H9 (cell line): Measurements from ENCODE around the gene TRMT1. TPM values are rescaled to one million over a fixed set of nuclear protein-coding genes. Genes with fewer than 3 reads are reported as not detected.

Experiments used
- DNase-seq: peaks from one replicate; pipeline ENCODE4 v3.0.0-alpha.2; 2017
- H2AFZ ChIP-seq: one replicate; pipeline ENCODE4 v1.6.1; 2013; ENCODE audit warnings: mild to moderate bottlenecking, low read length, control low read depth, moderate library complexity
- H2AK5ac ChIP-seq: 2 replicates; pipeline ENCODE4 v1.6.1; 2013; ENCODE audit warnings: low read length, control low read depth, mixed read lengths; ENCODE audit not compliant: insufficient read length
- H2BK120ac ChIP-seq: one replicate; pipeline ENCODE4 v1.6.1; 2013; ENCODE audit warnings: low read depth, mild to moderate bottlenecking, low read length, control low read depth, inconsistent platforms; ENCODE audit not compliant: poor library complexity, severe bottlenecking
- H2BK12ac ChIP-seq: 2 replicates; pipeline ENCODE4 v1.6.1; 2013; ENCODE audit warnings: low read length, control low read depth, mixed read lengths, low read depth; ENCODE audit not compliant: insufficient read length
- H2BK15ac ChIP-seq: 2 replicates; pipeline ENCODE4 v1.6.1; 2013; ENCODE audit warnings: low read depth, low read length, control low read depth
- H2BK20ac ChIP-seq: one replicate; pipeline ENCODE4 v1.6.1; 2013; ENCODE audit warnings: low read depth, mild to moderate bottlenecking, low read length, control low read depth, inconsistent platforms; ENCODE audit not compliant: poor library complexity, severe bottlenecking
- H2BK5ac ChIP-seq: 2 replicates; pipeline ENCODE4 v1.6.1; 2013; ENCODE audit warnings: low read length, control low read depth, mixed read lengths; ENCODE audit not compliant: insufficient read length
- H3K14ac ChIP-seq: 2 replicates; pipeline ENCODE4 v1.6.1; 2013; ENCODE audit warnings: low read length, control low read depth; ENCODE audit not compliant: insufficient read depth
- H3K18ac ChIP-seq: 2 replicates; pipeline ENCODE4 v1.6.1; 2013; ENCODE audit warnings: low read depth, mild to moderate bottlenecking, mixed read lengths, low read length, control low read depth; ENCODE audit not compliant: insufficient read length
- H3K23ac ChIP-seq: 2 replicates; pipeline ENCODE4 v1.6.1; 2013; ENCODE audit warnings: low read length, control low read depth, mixed read lengths, low read depth; ENCODE audit not compliant: insufficient read length
- H3K23me2 ChIP-seq: 2 replicates; pipeline ENCODE4 v1.6.1; 2013; ENCODE audit warnings: low read depth, mild to moderate bottlenecking, mixed read lengths, low read length, control low read depth; ENCODE audit not compliant: insufficient read length, poor library complexity, severe bottlenecking
- H3K27ac ChIP-seq: 2 replicates; pipeline ENCODE4 v1.5.1; 2013; ENCODE audit warnings: low read length, control low read depth, mixed read lengths, low read depth; ENCODE audit not compliant: insufficient read length
- H3K27me3 ChIP-seq: 2 replicates; pipeline ENCODE4 v1.6.1; 2013; ENCODE audit warnings: low read length, control low read depth, inconsistent platforms; ENCODE audit not compliant: insufficient read depth
- H3K4ac ChIP-seq: 2 replicates; pipeline ENCODE4 v1.6.1; 2013; ENCODE audit warnings: low read depth, mild to moderate bottlenecking, control low read depth, inconsistent platforms, low read length, moderate library complexity
- H3K4me1 ChIP-seq: 2 replicates; pipeline ENCODE4 v1.6.1; 2013; ENCODE audit warnings: low read length, control low read depth, inconsistent platforms; ENCODE audit not compliant: insufficient read depth
- H3K4me2 ChIP-seq: 2 replicates; pipeline ENCODE4 v1.6.1; 2013; ENCODE audit warnings: low read length, control low read depth, mixed read lengths; ENCODE audit not compliant: insufficient read length, insufficient read depth
- H3K56ac ChIP-seq: 2 replicates; pipeline ENCODE4 v1.6.1; 2013; ENCODE audit warnings: low read depth, mild to moderate bottlenecking, mixed read lengths, low read length, control low read depth; ENCODE audit not compliant: insufficient read length
- H3K79me1 ChIP-seq: 2 replicates; pipeline ENCODE4 v1.6.1; 2013; ENCODE audit warnings: low read depth, mild to moderate bottlenecking, moderate library complexity, low read length, control low read depth, inconsistent platforms; ENCODE audit not compliant: insufficient read depth, poor library complexity, severe bottlenecking
- H3K79me2 ChIP-seq: 2 replicates; pipeline ENCODE4 v1.6.1; 2013; ENCODE audit warnings: low read length, control low read depth, inconsistent platforms; ENCODE audit not compliant: insufficient read depth
- H3K9ac ChIP-seq: 2 replicates; pipeline ENCODE4 v1.6.1; 2013; ENCODE audit warnings: low read length, control low read depth, mixed read lengths; ENCODE audit not compliant: insufficient read length; ENCODE audit errors: extremely low read depth
- H3K9me3 ChIP-seq: one replicate; pipeline ENCODE4 v1.6.1; 2013; ENCODE audit warnings: low read depth, low read length, inconsistent platforms; ENCODE audit not compliant: control insufficient read depth
- H3T11ph ChIP-seq: one replicate; pipeline ENCODE4 v1.6.1; 2013; ENCODE audit warnings: mild to moderate bottlenecking, low read length, control low read depth, inconsistent platforms
- H4K20me1 ChIP-seq: one replicate; pipeline ENCODE4 v1.6.1; 2013; ENCODE audit not compliant: control insufficient read depth, insufficient read length, insufficient read depth
- H4K5ac ChIP-seq: 2 replicates; pipeline ENCODE4 v1.6.1; 2013; ENCODE audit warnings: low read depth, mild to moderate bottlenecking, mixed read lengths, low read length, control low read depth; ENCODE audit not compliant: insufficient read length
- H4K8ac ChIP-seq: replicated peaks from 2 replicates; pipeline ENCODE4 v1.6.1; 2013; ENCODE audit warnings: low read length, control low read depth, mixed read lengths, low read depth; ENCODE audit not compliant: insufficient read length
- H4K91ac ChIP-seq: 2 replicates; pipeline ENCODE4 v1.6.1; 2013; ENCODE audit warnings: low read depth, mild to moderate bottlenecking, moderate library complexity, mixed read lengths, low read length, control low read depth; ENCODE audit not compliant: insufficient read length
- H3K27ac Mint-ChIP-seq, 3 experiments: 2 replicates in 2 of 3; 3 replicates in 1 of 3; pipeline ENCODE4 v1.8.0; 2020 to 2021; ENCODE audit warnings: mixed read lengths in 3 of 3, mild to moderate bottlenecking in 1 of 3, moderate library complexity in 1 of 3
- H3K27me3 Mint-ChIP-seq: 2 replicates; pipeline ENCODE4 v1.8.0; 2021; ENCODE audit warnings: low read depth, mild to moderate bottlenecking, moderate library complexity, mixed read lengths
- H3K36me3 Mint-ChIP-seq, 3 experiments: 2 replicates in 2 of 3; 3 replicates in 1 of 3; pipeline ENCODE4 v1.8.0; 2020 to 2021; ENCODE audit warnings: low read depth in 3 of 3, mixed read lengths in 3 of 3; ENCODE audit not compliant: insufficient read depth in 1 of 3
- H3K4me1 Mint-ChIP-seq, 2 experiments: 2 replicates each; pipeline ENCODE4 v1.8.0; 2020; ENCODE audit warnings: mixed read lengths in 2 of 2
- H3K4me3 Mint-ChIP-seq, 2 experiments: 2 replicates in 1 of 2; 3 replicates in 1 of 2; pipeline ENCODE4 v1.8.0; 2020 to 2021; ENCODE audit warnings: mild to moderate bottlenecking in 2 of 2, mixed read lengths in 2 of 2, moderate library complexity in 1 of 2
- H3K9me3 Mint-ChIP-seq, 2 experiments: 2 replicates in 1 of 2; 3 replicates in 1 of 2; pipeline ENCODE4 v1.8.0; 2020; ENCODE audit warnings: mild to moderate bottlenecking in 2 of 2, mixed read lengths in 2 of 2, moderate library complexity in 1 of 2
- WGBS: extraction: QIAGEN DNeasy Blood & Tissue Kit; methylation state at CpG from one replicate; pipeline ENCODE4 v1.1.7; 2013; ENCODE audit warnings: missing lambda C conversion rate, low lambda C conversion rate, mixed read lengths; ENCODE audit not compliant: insufficient read length; ENCODE audit errors: extremely low coverage; 5-methylcytosine and 5-hydroxymethylcytosine counted together
- total RNA-seq: library from RNA; stranded (reverse); gene quantifications from 2 replicates; pipeline ENCODE4 v1.2.1, GENCODE V29; 2021
- TF ChIP-seq, protein P1 (sequence below): fragments of 200-600 bp; sonication (generic); conservative IDR thresholded peaks from 3 replicates; pipeline ENCODE4 v1.8.0; 2021; ENCODE audit warnings: antibody characterized with exemption, mild to moderate bottlenecking

TRMT1 gene
- total RNA-seq, 1 experiment from 2014 or later: 95.7 TPM

DNA sequence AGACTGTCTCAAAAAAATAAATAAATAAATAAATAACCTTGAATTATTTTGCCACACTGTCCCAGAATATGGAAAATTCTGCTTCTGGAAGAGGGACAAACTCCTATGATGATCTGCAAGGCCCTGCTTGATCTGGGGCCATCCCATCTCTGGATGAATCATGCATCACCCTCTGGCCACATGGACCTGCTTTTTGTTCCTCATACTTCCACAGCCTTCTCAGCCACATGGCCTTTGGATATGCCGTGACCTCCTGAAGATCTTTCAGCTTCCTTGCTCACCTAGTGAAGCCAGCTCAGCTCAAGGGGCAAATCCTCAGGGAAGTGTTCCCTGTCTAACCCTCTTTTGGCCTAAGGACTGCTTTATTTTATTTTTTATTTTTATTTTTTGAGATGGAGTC is 44.0 kb upstream of the TRMT1 start:
- no peak overlapping the region for H3K4me3 Mint-ChIP-seq
- no peak overlapping the region; a peak in 2 of 7 replicates for H3K27ac Mint-ChIP-seq
- TF ChIP-seq, protein P1, sequence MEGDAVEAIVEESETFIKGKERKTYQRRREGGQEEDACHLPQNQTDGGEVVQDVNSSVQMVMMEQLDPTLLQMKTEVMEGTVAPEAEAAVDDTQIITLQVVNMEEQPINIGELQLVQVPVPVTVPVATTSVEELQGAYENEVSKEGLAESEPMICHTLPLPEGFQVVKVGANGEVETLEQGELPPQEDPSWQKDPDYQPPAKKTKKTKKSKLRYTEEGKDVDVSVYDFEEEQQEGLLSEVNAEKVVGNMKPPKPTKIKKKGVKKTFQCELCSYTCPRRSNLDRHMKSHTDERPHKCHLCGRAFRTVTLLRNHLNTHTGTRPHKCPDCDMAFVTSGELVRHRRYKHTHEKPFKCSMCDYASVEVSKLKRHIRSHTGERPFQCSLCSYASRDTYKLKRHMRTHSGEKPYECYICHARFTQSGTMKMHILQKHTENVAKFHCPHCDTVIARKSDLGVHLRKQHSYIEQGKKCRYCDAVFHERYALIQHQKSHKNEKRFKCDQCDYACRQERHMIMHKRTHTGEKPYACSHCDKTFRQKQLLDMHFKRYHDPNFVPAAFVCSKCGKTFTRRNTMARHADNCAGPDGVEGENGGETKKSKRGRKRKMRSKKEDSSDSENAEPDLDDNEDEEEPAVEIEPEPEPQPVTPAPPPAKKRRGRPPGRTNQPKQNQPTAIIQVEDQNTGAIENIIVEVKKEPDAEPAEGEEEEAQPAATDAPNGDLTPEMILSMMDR: no peak
- H2AFZ ChIP-seq: no peak overlapping the region
- H4K8ac ChIP-seq: no peak overlapping the region
- H3K79me1 ChIP-seq: no peaks in the 10 kb centered on the region
- H3K4me1 Mint-ChIP-seq: peaks cover 34 to 40% of the 10 kb centered on the region in 2 experiments
- no peak overlapping the region for H3K4ac ChIP-seq
- peaks cover 15% of the 10 kb centered on the region for H3K23me2 ChIP-seq
- H3K4me2 ChIP-seq: no peak overlapping the region
- H2BK12ac ChIP-seq: no peak overlapping the region
- no peak overlapping the region for H3K56ac ChIP-seq
- whole genome bisulfite sequencing: no CpG with 5 or more reads among the region's 1 CpG
- no peak overlapping the region for H4K91ac ChIP-seq
- no peak overlapping the region for H3K9ac ChIP-seq
- H3K9me3 Mint-ChIP-seq: no peaks in the 10 kb centered on the region
- no peak overlapping the region for H3K18ac ChIP-seq
- H3T11ph ChIP-seq: no peak overlapping the region
- peaks cover 2% of the 10 kb centered on the region for H3K27me3 Mint-ChIP-seq
- no peaks in the 10 kb centered on the region for H3K36me3 Mint-ChIP-seq
- no peaks in the 10 kb centered on the region for H3K27me3 ChIP-seq
- no peak overlapping the region for H2BK5ac ChIP-seq
- no peaks in the 10 kb centered on the region for H3K79me2 ChIP-seq
- no peak overlapping the region for H2BK15ac ChIP-seq
- H3K9me3 ChIP-seq: no peaks in the 10 kb centered on the region
- no peak overlapping the region for H3K14ac ChIP-seq
- H2AK5ac ChIP-seq: no peak overlapping the region
- peaks cover 7% of the 10 kb centered on the region; the same call in 1 of the 2 replicates for H3K4me1 ChIP-seq
- no peak overlapping the region for H2BK20ac ChIP-seq
- no peaks in the 10 kb centered on the region for H4K20me1 ChIP-seq
- H4K5ac ChIP-seq: no peak overlapping the region
- no peak overlapping the region for H3K23ac ChIP-seq
- no peak overlapping the region for H2BK120ac ChIP-seq
- no peak overlapping the region for H3K27ac ChIP-seq
- DNase-seq: no peak
